HL-60/S4 (cell line): ENCODE measurements around the gene CRX.
"Not testable (repeated sequence)": the region's sequence is repeated elsewhere in the genome, so short reads cannot be mapped to it uniquely, and the experiment has no call there.

Experiments
- in situ Hi-C: fragments of 300-500 bp; cut with MboI; formaldehyde crosslinking; loops from 2 replicates; pipeline ENCODE4 v1.14.3; 2022; ENCODE audit warnings: low sequenced_read_pairs

Gene CRX

DNA sequence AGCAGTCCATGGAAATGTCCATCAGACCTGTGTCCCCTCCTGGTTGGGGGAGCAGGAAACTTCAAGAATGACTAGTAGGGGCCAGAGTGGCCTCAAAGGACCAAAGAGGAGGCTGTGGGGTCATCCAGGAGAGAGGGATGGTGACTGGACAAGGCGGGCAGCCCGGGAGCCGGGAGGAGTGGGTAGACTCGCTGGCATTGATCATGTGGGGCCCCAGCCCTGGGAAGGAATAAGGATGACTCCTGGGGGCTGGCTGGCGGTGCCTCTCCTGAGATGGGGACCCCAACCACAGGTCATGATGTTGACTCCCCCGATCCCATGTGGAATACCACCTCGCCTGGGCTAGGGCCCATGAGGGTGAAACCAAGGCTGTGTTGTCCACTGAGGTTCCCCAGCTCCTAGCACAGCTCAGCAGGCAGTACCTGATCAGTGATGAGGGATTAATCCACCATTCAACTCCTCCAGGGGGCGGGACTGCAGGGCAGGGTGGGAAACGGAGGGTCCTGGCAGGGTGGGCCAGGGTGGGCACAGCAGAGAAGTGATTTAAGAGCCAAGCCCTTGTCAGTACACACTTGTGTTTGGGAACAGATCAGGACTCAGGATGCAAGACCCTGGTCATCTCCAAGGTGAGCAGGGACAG is 37.0 kb downstream of the CRX start, which contains the start of gene TPRX2:
TPRX2 (plus strand) TSS at position 590 of the 640 bp plus-strand sequence; CDS start at position 602, 12 bp downstream.
- in situ Hi-C loops = not testable (repeated sequence)

DNA sequence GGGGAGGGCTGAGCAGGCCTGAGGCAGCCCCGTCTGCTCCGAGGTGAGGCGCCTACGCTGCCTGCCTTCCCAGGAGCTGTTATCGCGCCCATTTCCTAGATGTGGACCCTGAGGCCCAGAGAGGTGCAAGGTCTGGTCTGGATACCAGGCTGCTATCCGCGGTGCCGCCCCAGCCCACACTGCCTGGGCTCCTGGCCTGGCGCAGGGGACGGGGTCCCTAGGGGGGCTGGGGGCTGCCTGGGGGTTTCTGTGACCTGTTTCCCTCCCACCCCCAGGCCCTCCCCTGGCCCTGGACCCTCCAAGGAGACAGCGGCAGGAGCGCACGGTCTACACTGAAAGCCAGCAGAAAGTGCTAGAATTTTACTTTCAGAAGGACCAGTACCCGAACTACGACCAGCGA is 38.1 kb downstream of the CRX start:
- in situ Hi-C loops = not testable (repeated sequence)

DNA sequence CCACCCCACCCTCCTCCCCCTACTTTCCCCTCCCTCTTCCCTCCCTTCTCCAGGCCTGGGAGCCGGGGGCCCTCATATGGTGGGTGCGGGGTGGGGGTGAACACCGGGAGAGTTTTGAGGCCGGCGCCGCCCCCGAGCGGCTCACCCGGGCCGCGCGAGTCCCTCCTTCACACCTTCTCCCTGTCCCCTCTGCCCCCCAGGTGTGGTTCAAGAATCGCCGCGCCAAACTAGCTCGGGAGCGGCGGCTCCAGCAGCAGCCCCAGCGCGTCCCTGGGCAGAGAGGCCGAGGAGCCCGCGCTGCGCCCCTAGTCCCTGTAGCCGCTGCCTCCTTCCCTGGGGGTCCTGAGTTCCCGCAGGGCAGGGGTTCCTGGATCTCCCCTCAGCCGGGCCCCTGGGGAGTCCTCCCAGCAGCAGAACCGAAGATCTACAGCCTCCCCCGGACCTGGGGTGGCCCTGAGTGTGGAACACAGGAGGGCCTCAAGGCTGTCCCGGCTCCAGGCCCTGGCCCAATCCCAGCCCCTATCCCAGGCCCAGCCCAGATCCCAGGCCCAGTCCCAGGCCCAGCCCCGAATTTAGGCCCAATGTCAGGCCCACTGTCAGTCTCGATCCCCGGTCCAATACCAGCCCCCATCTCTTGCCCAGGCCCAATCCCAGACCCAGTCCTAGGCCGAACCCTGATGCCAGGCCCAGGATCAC is 39.0 kb downstream of the CRX start:
- in situ Hi-C loops = no loop called here

DNA sequence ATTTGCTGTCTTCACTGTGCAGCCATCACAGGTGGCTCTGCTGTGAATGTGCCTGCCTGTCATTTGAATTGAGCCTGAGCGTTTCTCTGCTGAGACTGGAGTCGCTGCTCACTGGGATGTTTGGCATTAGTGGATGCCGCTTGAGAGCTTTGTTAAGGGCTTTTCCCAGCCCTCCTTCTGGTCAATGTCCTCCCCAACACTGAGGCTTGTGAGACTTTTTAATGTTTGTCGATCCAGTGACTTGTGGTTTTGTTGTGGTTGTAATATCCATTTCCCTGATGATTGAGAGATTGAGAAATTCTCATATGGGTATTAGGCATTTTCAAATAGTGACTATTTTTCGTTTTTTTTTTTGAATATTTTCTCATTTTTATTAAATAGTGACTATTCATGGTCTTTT is 39.9 kb downstream of the CRX start:
- in situ Hi-C loops = no loop called here

DNA sequence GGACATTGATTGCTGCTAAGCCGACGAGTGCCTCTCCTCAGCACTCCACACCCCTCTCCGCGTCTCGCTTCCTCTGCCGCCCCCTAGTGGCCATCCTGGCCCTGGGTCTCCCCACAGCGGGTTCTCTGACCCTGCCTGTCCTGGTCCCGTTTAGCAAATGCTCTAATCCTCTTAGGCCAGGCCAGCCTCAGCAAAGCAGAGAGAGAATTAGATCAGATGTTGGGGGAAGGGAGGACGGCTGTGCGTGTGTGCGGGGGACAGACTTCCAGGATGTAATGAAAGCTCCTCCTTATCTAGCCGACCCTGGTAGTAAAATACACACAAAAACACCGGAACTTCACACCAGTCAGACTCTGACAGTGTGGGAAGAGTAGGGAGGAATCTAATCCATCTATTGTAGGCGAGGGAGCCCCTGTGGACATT is 41.8 kb downstream of the CRX start:
- in situ Hi-C loops = no loop called here

DNA sequence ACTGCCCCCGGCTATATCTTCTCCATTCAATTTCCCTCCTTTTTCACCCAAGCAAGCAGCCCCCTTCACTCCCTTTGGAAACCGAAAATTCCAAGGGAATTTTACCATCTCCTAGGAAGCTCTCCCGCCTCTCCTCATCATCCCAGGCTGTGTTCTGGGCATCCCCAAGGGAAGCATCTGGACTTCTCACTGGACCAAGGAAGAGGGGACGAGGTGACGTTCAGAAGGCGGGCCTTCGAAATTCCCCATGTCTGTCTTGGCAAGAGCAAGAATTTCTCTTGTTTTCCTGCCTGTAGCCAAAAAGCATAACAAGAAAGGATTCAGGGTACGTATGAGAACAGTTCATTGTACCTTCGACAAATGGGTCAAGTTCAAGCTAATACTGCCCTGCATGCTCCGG is 43.4 kb downstream of the CRX start:
- in situ Hi-C loops = no loop called here

- in situ Hi-C loops = no loop called here
These were observed 57.2 kb downstream of the CRX start for GRCh38 chr19:47878906-47879305.

DNA sequence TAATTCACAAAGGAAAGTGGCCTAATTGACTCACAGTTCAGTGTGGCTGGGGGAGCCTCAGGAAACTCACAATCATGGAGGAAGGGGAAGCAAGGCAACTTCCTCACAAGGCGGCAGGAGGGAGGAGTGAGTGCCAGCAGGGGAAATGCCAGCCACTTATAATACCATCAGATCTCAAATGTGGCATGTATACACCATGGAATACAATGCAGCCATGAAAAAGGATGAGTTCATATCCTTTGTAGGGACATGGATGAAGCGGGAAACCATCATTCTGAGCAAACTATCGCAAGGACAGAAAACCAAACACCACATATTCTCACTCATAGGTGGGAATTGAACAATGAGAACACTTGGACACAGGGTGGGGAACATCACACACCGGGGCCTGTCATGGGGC is 57.6 kb downstream of the CRX start:
- in situ Hi-C loops = not testable (repeated sequence)

- in situ Hi-C loops = no loop called here
These were observed 60.0 kb downstream of the CRX start for GRCh38 chr19:47881757-47882156.

DNA sequence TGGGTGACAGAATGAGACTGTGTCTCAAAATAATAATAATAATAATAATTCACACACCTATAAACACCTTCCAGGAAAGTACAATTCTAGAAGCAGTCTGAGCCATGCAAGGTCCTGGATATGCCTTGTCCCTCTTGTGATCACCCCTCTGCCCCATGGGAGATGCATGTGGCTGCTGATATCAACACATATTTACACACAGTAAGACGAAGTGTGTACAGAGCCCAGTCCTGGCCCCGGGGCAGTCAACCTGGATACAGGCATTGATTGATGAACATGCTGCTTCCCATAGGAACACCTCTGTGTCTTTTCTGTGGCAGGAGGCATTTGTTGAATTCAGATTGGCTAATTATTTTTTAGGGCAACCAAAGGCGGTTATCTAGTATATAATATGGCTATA is 61.2 kb downstream of the CRX start:
- in situ Hi-C loops = no loop called here

- in situ Hi-C loops = no loop called here
These were observed 63.3 kb downstream of the CRX start for GRCh38 chr19:47885067-47885463.

GRCh38 chr19:47886010-47886559 is 64.3 kb downstream of the CRX start, which contains the start of gene SULT2A1:
Gene SULT2A1, minus strand, starts transcription at chr19:47886315. Its CDS starts 58 bp downstream, at chr19:47886257.
- in situ Hi-C loops = no loop called here

GRCh38 chr19:47890865-47891621 is 69.3 kb downstream of the CRX start:
- in situ Hi-C loops = no loop called here

DNA sequence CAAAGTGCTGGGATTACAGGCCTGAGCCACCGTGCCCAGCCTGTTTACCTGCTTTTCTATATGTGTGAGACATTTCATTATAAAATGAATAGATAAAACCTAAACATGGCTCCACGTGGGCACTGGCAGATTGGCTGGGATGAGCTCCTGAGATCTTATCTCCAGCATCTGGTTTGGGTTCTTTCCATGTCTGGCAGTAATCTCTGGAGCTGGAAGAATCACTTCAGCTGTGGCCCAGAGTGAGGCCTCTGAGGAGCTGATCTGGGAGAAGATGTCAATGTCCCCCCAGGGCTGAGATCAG is 69.8 kb downstream of the CRX start:
- in situ Hi-C loops = no loop called here

GRCh38 chr19:47891923-47892666 is 70.4 kb downstream of the CRX start:
- in situ Hi-C loops = no loop called here
